RPMI8226 (cell line): Measurements from ENCODE around the gene TANGO6.

Experiments
- DNase-seq: peaks from one replicate; pipeline ENCODE4 v3.0.0-alpha.2; 2015

The TANGO6 gene

GRCh38 chr16:69106491-69107315, 263.4 kb downstream of the TANGO6 start:
- DNase-seq: peak; percentile 21

GRCh38 chr16:69107316-69107962, 264.1 kb downstream of the TANGO6 start:
- no peak for DNase-seq

GRCh38 chr16:69108064-69108904, 265.0 kb downstream of the TANGO6 start:
- DNase-seq: no peak

GRCh38 chr16:69108905-69109252, 265.5 kb downstream of the TANGO6 start:
- DNase-seq: no peak

GRCh38 chr16:69109486-69110270, 266.3 kb downstream of the TANGO6 start:
- DNase-seq: no peak

- no peak for DNase-seq
Measured at GRCh38 chr16:69110406-69110805, 267.1 kb downstream of the TANGO6 start.

GRCh38 chr16:69111216-69111875, 268.0 kb downstream of the TANGO6 start:
- no peak for DNase-seq

GRCh38 chr16:69111876-69112230, 268.5 kb downstream of the TANGO6 start:
- DNase-seq: no peak

- DNase-seq: peak; percentile 76
Measured at GRCh38 chr16:69112285-69113129, 269.2 kb downstream of the TANGO6 start.

GRCh38 chr16:69113216-69113615, 269.9 kb downstream of the TANGO6 start:
- DNase-seq: no peak

GRCh38 chr16:69114346-69114975, 271.1 kb downstream of the TANGO6 start:
- DNase-seq: no peak

GRCh38 chr16:69114976-69115355, 271.6 kb downstream of the TANGO6 start:
- no peak for DNase-seq

GRCh38 chr16:69115361-69115760, 272.0 kb downstream of the TANGO6 start:
- DNase-seq: no peak

GRCh38 chr16:69115837-69116236, 272.5 kb downstream of the TANGO6 start:
- DNase-seq: no peak

GRCh38 chr16:69116256-69116875, 273.0 kb downstream of the TANGO6 start:
- DNase-seq: no peak

- no peak for DNase-seq
Measured at GRCh38 chr16:69116906-69117305, 273.6 kb downstream of the TANGO6 start.

- no peak for DNase-seq
Measured at GRCh38 chr16:69118468-69118867, 275.1 kb downstream of the TANGO6 start.

GRCh38 chr16:69118994-69119393, 275.7 kb downstream of the TANGO6 start:
- DNase-seq: no peak

- DNase-seq: no peak
Measured at GRCh38 chr16:69119536-69119935, 276.2 kb downstream of the TANGO6 start.

GRCh38 chr16:69120096-69120664, 276.8 kb downstream of the TANGO6 start:
- no peak for DNase-seq
